Measurements from ENCODE around the gene APP.

APP gene

DNA sequence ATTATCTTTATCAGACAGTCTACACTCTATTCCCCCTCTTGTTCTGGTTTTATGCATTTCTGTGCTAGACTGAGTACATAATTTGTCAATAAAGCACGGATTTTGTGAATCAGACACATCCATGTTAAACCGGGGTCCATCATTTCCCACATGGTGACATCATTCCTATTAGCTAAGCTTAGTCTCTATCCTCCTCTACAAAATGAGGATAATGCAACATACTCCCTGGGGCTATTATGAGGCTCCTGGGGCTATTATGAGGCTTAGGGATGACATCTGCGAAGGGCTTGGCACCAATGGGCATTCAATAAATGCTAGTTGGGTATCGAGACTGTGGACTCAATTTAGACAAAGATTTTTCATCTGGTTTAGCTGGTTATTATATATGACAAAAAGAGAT is 25.1 kb upstream of the APP start:
- CTCF ChIA-PET, result interaction anchor here (0.6 kb wide), 1 partner anchor 287 kb away, joined by 3 read pairs; no protein-coding TSS in a partner anchor
- Histone ChIP-seq H3K9me3 (ENCODE audit: control insufficient read depth, insufficient read depth, low read depth, low read length) (no peaks in the 10 kb centered on the region), H3K4me1 (ENCODE audit: control insufficient read depth, insufficient read depth, low read length) (no peaks in the 10 kb centered on the region), H3K36me3 (ENCODE audit: control insufficient read depth in 2 of 2, insufficient read depth in 1 of 2, low read length in 2 of 2) (no peaks in the 10 kb centered on the region), H3K4me3 (ENCODE audit: low read depth, low read length) (no peak overlapping the region), H3K27ac (ENCODE audit: extremely low read depth, low read depth, low read length) (no peak overlapping the region)
- no peak for TF ChIP-seq IKZF3 (tag by site-specific recombination; IDR thresholded peaks at IDR 0.05)
- TF ChIP-seq, protein P1, sequence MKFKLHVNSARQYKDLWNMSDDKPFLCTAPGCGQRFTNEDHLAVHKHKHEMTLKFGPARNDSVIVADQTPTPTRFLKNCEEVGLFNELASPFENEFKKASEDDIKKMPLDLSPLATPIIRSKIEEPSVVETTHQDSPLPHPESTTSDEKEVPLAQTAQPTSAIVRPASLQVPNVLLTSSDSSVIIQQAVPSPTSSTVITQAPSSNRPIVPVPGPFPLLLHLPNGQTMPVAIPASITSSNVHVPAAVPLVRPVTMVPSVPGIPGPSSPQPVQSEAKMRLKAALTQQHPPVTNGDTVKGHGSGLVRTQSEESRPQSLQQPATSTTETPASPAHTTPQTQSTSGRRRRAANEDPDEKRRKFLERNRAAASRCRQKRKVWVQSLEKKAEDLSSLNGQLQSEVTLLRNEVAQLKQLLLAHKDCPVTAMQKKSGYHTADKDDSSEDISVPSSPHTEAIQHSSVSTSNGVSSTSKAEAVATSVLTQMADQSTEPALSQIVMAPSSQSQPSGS (tag by site-specific recombination; IDR thresholded peaks at IDR 0.05; ENCODE audit: low read depth), result peak; percentile 47; the same call in 1 of the 2 replicates
- POLR2A ChIA-PET, result no interaction called here

DNA sequence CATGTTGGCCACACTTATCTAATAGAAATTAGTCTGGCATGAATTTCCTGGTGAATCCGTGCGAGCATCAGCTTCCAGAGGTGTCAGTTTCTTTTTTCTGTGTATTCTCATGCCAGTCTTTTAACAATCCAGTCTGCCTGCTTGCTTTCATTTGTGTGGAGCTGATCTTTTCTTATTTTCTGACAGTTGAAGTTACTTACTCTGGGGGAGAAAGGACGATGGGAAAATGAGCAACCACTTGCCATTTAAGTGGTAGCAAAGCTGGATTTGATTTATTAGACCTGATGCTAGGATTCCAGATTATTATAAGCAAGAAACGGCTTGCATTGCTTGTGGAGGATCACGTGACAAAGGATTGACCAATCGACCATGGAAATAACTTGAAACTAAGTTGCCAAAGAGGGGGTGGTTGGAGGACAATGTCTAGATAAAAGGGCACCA is 24.3 kb upstream of the APP start:
- TF ChIP-seq ZNF140 (tag by site-specific recombination; IDR thresholded peaks at IDR 0.05) (no peak), ZBTB17 (tag by site-specific recombination; IDR thresholded peaks at IDR 0.05) (peak; percentile 19; the same call in 1 of the 2 replicates), ZFP69B (tag by site-specific recombination; IDR thresholded peaks at IDR 0.05) (no peak), ZNF221 (tag by site-specific recombination; IDR thresholded peaks at IDR 0.05; ENCODE audit: borderline replicate concordance) (no peak), ZNF16 (tag by site-specific recombination; IDR thresholded peaks at IDR 0.05; ENCODE audit: low read depth) (no peak), ZNF785 (tag by site-specific recombination; IDR thresholded peaks at IDR 0.05) (no peak), ZNF133 (tag by site-specific recombination; IDR thresholded peaks at IDR 0.05) (no peak)
- TF ChIP-seq, protein P2, sequence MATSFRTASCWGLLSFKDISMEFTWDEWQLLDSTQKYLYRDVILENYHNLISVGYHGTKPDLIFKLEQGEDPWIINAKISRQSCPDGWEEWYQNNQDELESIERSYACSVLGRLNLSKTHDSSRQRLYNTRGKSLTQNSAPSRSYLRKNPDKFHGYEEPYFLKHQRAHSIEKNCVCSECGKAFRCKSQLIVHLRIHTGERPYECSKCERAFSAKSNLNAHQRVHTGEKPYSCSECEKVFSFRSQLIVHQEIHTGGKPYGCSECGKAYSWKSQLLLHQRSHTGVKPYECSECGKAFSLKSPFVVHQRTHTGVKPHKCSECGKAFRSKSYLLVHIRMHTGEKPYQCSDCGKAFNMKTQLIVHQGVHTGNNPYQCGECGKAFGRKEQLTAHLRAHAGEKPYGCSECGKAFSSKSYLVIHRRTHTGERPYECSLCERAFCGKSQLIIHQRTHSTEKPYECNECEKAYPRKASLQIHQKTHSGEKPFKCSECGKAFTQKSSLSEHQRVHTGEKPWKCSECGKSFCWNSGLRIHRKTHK (tag by site-specific recombination; IDR thresholded peaks at IDR 0.05), result no peak
- ChIA-PET CTCF (interaction anchor here (0.5 to 0.9 kb wide), 2 partner anchors 24 to 240 kb away, joined by 4 to 5 read pairs; no protein-coding TSS in a partner anchor), POLR2A (no interaction called here)
- Histone ChIP-seq H3K4me3 (ENCODE audit: low read depth, low read length) (no peak overlapping the region), H3K36me3 (ENCODE audit: control insufficient read depth in 2 of 2, insufficient read depth in 1 of 2, low read length in 2 of 2) (no peaks in the 10 kb centered on the region), H3K9me3 (ENCODE audit: control insufficient read depth, insufficient read depth, low read depth, low read length) (no peaks in the 10 kb centered on the region), H3K4me1 (ENCODE audit: control insufficient read depth, insufficient read depth, low read length) (no peaks in the 10 kb centered on the region), H3K27ac (ENCODE audit: extremely low read depth, low read depth, low read length) (no peak overlapping the region)

DNA sequence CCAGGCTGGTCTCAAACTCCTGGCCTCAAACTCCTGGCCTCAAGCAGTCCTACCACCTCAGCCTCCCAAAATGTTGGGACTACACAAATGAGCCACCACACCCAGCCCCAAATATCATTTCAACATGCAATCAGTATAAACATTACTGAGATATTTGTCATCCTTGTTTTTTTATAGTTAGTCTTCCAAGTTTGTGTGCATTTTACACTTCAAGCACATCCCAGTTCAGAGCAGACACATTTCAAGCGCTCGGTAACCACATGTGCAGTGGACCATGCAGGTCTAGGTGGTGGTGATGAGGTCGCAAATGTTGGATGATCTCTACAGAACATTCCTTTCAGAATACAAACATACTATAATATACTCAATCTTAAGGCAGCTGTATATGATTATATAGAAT is 23.8 kb upstream of the APP start:
- CTCF ChIA-PET, result interaction anchor here (0.5 to 0.9 kb wide), 2 partner anchors 23 to 240 kb away, joined by 4 to 5 read pairs; no protein-coding TSS in a partner anchor
- no peak overlapping the region for H3K4me3 ChIP-seq (ENCODE audit: low read depth, low read length)
- no peaks in the 10 kb centered on the region for H3K4me1 ChIP-seq (ENCODE audit: control insufficient read depth, insufficient read depth, low read length)
- H3K36me3 ChIP-seq (ENCODE audit: control insufficient read depth in 2 of 2, insufficient read depth in 1 of 2, low read length in 2 of 2), result no peaks in the 10 kb centered on the region
- H3K9me3 ChIP-seq (ENCODE audit: control insufficient read depth, insufficient read depth, low read depth, low read length), result no peaks in the 10 kb centered on the region
- POLR2A ChIA-PET, result no interaction called here
- no peak overlapping the region for H3K27ac ChIP-seq (ENCODE audit: extremely low read depth, low read depth, low read length)
- TF ChIP-seq ZNF239 (tag by site-specific recombination; IDR thresholded peaks at IDR 0.05), result no peak
- TF ChIP-seq SALL2 (tag by site-specific recombination; IDR thresholded peaks at IDR 0.05; ENCODE audit: borderline replicate concordance), result no peak
- TF ChIP-seq, protein P3, sequence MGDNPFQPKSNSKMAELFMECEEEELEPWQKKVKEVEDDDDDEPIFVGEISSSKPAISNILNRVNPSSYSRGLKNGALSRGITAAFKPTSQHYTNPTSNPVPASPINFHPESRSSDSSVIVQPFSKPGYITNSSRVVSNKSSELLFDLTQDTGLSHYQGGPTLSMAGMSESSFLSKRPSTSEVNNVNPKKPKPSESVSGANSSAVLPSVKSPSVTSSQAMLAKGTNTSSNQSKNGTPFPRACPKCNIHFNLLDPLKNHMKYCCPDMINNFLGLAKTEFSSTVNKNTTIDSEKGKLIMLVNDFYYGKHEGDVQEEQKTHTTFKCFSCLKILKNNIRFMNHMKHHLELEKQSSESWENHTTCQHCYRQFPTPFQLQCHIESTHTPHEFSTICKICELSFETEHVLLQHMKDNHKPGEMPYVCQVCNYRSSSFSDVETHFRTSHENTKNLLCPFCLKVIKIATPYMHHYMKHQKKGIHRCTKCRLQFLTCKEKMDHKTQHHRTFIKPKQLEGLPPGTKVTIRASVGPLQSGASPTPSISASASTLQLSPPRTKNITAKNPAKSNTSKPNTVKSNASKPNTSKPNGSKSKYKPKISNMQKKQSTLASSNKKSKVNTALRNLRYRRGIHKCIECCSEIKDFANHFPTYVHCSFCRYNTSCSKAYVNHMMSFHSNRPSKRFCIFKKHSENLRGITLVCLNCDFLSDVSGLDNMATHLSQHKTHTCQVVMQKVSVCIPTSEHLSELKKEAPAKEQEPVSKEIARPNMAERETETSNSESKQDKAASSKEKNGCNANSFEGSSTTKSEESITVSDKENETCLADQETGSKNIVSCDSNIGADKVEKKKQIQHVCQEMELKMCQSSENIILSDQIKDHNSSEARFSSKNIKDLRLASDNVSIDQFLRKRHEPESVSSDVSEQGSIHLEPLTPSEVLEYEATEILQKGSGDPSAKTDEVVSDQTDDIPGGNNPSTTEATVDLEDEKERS (tag by site-specific recombination; IDR thresholded peaks at IDR 0.05), result no peak
- TF ChIP-seq, protein P1 (tag by site-specific recombination; IDR thresholded peaks at IDR 0.05; ENCODE audit: low read depth), result no peak
- TF ChIP-seq ZNF707 (tag by site-specific recombination; IDR thresholded peaks at IDR 0.05), result no peak
- TF ChIP-seq ZNF292 (tag by site-specific recombination; IDR thresholded peaks at IDR 0.05; ENCODE audit: borderline replicate concordance, low read depth), result no peak
- no peak for TF ChIP-seq ZFP41 (tag by site-specific recombination; IDR thresholded peaks at IDR 0.05; ENCODE audit: borderline replicate concordance)
- TF ChIP-seq ZNF394 (tag by site-specific recombination; IDR thresholded peaks at IDR 0.05; ENCODE audit: borderline replicate concordance), result no peak
- TF ChIP-seq, protein P4, sequence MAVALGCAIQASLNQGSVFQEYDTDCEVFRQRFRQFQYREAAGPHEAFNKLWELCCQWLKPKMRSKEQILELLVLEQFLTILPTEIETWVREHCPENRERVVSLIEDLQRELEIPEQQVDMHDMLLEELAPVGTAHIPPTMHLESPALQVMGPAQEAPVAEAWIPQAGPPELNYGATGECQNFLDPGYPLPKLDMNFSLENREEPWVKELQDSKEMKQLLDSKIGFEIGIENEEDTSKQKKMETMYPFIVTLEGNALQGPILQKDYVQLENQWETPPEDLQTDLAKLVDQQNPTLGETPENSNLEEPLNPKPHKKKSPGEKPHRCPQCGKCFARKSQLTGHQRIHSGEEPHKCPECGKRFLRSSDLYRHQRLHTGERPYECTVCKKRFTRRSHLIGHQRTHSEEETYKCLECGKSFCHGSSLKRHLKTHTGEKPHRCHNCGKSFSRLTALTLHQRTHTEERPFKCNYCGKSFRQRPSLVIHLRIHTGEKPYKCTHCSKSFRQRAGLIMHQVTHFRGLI (tag by site-specific recombination; IDR thresholded peaks at IDR 0.05), result no peak
- TF ChIP-seq ZSCAN30 (tag by site-specific recombination; IDR thresholded peaks at IDR 0.05), result no peak
- TF ChIP-seq ZBTB8A (tag by site-specific recombination; IDR thresholded peaks at IDR 0.05), result no peak
- TF ChIP-seq, protein P5, sequence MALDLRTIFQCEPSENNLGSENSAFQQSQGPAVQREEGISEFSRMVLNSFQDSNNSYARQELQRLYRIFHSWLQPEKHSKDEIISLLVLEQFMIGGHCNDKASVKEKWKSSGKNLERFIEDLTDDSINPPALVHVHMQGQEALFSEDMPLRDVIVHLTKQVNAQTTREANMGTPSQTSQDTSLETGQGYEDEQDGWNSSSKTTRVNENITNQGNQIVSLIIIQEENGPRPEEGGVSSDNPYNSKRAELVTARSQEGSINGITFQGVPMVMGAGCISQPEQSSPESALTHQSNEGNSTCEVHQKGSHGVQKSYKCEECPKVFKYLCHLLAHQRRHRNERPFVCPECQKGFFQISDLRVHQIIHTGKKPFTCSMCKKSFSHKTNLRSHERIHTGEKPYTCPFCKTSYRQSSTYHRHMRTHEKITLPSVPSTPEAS (tag by site-specific recombination; IDR thresholded peaks at IDR 0.05), result no peak

All from HEK293 (cell line).